ENCODE results near the gene WDR31. TPM values are rescaled to one million over a fixed set of nuclear protein-coding genes. Genes with fewer than 3 reads are reported as not detected.

Gene WDR31
- total RNA-seq, 4 donors from 2014 or later = 1.3 to 2.3 (median 1.8) TPM

- DNase-seq (ENCODE audit: low spot score in 2 of 2) = no peak
- no peak overlapping the region for H3K4me3 ChIP-seq (ENCODE audit: low read depth, poor library complexity, severe bottlenecking)
- WGBS, 2 donors = 70 to 72% methylated on average over 2 of the region's 2 CpGs
- no peak for TF ChIP-seq CTCF (IDR thresholded peaks at IDR 0.05)
- TF ChIP-seq POLR2A (IDR thresholded peaks at IDR 0.05) = no peak
- intact Hi-C loops (cut with DNase I; ENCODE audit: low total_unique reads) = no loop called here
Observed at GRCh38 chr9:113317777-113318176, 22.3 kb downstream of the WDR31 start.

- intact Hi-C loops (cut with DNase I; ENCODE audit: low total_unique reads) = no loop called here
- DNase-seq (ENCODE audit: low spot score in 2 of 2) = no peak
- WGBS, 2 donors = 87 to 95% methylated on average over 4 of the region's 4 CpGs
- no peak overlapping the region for H3K4me3 ChIP-seq (ENCODE audit: low read depth, poor library complexity, severe bottlenecking)
- TF ChIP-seq CTCF (IDR thresholded peaks at IDR 0.05) (no peak), POLR2A (IDR thresholded peaks at IDR 0.05) (no peak)
Observed at GRCh38 chr9:113316030-113316429, 24.0 kb downstream of the WDR31 start.

GRCh38 chr9:113315231-113315630, 24.8 kb downstream of the WDR31 start:
- DNase-seq (ENCODE audit: low spot score in 2 of 2) = no peak
- TF ChIP-seq POLR2A (IDR thresholded peaks at IDR 0.05) (no peak), CTCF (IDR thresholded peaks at IDR 0.05) (no peak)
- intact Hi-C loops (cut with DNase I; ENCODE audit: low total_unique reads) = no loop called here
- H3K4me3 ChIP-seq (ENCODE audit: low read depth, poor library complexity, severe bottlenecking) = no peak overlapping the region

- intact Hi-C loops (cut with DNase I; ENCODE audit: low total_unique reads) = no loop called here
Observed at GRCh38 chr9:113313261-113313660, 26.8 kb downstream of the WDR31 start.

GRCh38 chr9:113311961-113312360, 28.1 kb downstream of the WDR31 start:
- 75 to 77% methylated on average over 3 of the region's 3 CpGs for WGBS, 2 donors
- intact Hi-C loops (cut with DNase I; ENCODE audit: low total_unique reads) = no loop called here
- TF ChIP-seq POLR2A (IDR thresholded peaks at IDR 0.05) = no peak
- no peak for TF ChIP-seq CTCF (IDR thresholded peaks at IDR 0.05)
- H3K4me3 ChIP-seq (ENCODE audit: low read depth, poor library complexity, severe bottlenecking) = no peak overlapping the region
- no peak for DNase-seq (ENCODE audit: low spot score in 2 of 2)

More at GRCh38 chr9:113313261-113313660, 26.8 kb downstream of the WDR31 start:
- WGBS, 2 donors = 71 to 73% methylated on average over 5 of the region's 5 CpGs
- no peak for TF ChIP-seq POLR2A (IDR thresholded peaks at IDR 0.05)
- TF ChIP-seq CTCF (IDR thresholded peaks at IDR 0.05) = no peak
- DNase-seq (ENCODE audit: low spot score in 2 of 2) = no peak
- no peak overlapping the region for H3K4me3 ChIP-seq (ENCODE audit: low read depth, poor library complexity, severe bottlenecking)

GRCh38 chr9:113310538-113310937, 29.5 kb downstream of the WDR31 start:
- 51 to 60% methylated on average over 3 of the region's 3 CpGs for WGBS, 2 donors
- no peak for DNase-seq (ENCODE audit: low spot score in 2 of 2)
- intact Hi-C loops (cut with DNase I; ENCODE audit: low total_unique reads) = no loop called here
- TF ChIP-seq CTCF (IDR thresholded peaks at IDR 0.05) (no peak), POLR2A (IDR thresholded peaks at IDR 0.05) (no peak)
- no peak overlapping the region for H3K4me3 ChIP-seq (ENCODE audit: low read depth, poor library complexity, severe bottlenecking)

Data from lower leg skin (tissue), 4 donors.